Fibroblast of skin of left quadriceps (primary cell): ENCODE results near the gene SLC26A5.
A peak's percentile ranks its signal among the peaks of the same experiment; 100 is the strongest.
"Not testable (repeated sequence)": the region's sequence is repeated elsewhere in the genome, so short reads cannot be mapped to it uniquely, and the experiment has no call there.

Experiments used
- DNase-seq, 2 experiments: peaks; one replicate each; pipeline ENCODE4 v3.0.0-alpha.2; 2013; ENCODE audit warnings: low read depth in 2 of 2

The SLC26A5 gene

DNA sequence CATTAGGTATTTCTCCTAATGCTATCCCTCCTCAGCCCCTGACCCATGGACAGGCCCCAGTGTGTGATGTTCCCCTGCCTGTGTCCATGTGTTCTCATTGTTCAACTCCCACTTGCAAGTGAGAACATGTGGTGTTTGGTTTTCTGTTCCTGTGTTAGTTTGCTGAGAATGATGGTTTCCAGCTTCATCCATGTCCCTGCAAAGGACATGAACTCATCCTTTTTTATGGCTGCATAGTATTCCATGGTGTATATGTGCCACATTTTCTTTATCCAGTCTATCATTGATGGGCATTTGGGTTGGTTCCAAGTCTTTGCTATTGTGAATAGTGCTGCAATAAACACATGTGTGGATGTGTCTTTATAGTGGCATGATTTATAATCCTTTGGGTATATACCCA is 46.3 kb downstream of the SLC26A5 start:
- DNase-seq: not testable (repeated sequence)

DNA sequence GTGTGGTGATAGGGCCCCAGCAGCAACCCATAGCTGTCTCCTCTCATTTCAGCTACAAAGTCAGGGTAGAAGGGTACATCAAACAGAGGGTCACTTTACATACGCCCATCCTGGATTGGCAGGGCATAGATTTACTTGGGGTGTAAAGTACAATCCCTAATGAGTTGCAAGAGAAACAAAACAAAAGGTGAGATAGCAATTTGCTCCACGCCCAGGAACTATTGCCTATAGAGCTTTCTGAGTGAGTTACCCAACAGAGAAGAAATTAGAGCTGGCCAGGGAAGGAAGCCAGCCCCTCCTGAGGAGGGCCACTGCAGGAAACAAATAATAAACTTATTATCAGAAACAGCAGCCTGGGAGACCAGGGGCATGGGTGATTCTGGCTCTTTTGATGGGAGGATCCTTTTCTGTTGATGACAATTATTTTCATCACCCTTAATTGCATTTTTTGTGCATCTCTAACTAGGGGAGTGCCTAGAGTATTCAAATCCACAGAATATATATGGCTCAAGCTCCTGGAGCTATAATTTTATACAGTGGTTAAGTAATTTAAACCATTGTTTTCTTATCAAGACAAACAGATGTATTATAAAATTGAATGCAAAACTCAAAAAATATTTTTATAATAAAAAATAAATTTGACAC is 47.4 kb downstream of the SLC26A5 start:
- DNase-seq: no peak

DNA sequence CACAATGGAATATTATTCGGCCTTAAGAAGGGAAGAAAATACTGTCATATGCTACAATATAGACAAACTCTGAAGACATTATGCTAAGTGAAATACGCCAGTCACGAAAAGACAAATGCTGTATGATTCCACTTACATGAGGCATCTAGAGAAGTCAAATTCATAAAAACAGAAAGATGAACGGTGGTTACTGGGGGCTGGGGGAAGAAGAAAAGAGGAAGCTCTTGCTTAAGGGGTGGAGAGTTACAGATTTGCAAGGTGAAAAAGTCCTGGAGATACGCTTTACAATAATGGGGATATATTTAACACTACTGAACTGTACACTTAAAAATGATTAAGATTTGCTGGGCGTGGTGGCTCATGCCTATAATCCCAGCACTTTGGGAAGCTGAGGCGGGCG is 49.5 kb downstream of the SLC26A5 start:
- DNase-seq: no peak

DNA sequence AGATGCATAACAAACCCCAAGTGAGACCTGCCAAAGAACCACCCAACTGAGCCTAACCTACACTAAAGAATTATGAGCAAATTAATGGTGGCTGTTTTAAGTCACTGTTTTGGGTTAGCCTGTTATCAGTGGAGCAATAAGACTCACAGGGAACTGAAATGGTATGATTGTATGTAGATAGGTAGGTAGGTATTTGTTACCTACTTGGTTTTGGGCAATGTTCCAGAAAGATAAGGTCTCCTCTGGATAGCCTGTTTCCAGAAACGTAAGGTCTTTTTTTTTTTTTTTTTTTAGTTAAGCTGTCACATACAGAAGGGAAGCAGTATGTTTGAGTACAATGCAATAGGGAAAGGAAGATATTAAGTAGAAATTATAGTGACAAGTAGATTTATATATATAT is 50.9 kb downstream of the SLC26A5 start:
- DNase-seq: no peak

DNA sequence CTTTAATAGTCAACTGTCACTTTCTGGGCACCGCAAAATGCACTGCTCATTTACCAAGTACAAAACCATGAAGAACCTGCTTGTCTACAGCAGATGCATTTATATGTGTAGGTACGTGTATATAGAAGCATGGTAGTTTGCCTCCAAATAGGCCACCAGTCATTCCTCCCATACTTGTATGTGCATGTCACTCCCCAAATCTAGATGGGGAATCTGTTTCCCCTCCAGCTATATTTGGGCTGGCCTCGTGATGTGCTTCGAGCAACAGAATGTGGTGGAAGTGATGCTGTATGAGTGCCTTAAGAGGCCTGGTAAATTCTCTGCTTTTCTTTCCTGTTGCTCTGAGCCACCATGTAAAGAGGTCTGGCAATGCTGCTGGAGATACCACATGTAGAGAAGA is 51.4 kb downstream of the SLC26A5 start:
- no peak for DNase-seq

DNA sequence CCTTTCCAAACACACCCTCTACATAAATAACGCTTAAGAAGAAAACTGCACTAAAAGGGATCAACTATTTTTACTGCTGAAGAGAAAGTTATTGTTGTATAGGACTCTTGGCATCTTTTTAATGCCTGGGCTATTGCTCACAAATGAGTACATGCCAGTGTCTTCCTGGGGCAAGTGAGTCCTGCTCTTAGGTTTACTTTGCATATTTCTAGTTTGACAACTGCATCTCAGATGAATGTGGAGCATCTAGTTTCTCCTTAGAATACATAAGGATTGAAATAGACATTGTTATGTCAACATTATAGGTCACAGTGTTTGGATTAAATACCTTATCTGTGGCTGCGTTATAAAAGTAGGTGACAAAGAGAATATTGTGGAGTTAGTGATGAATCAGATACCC is 54.0 kb downstream of the SLC26A5 start:
- no peak for DNase-seq

DNA sequence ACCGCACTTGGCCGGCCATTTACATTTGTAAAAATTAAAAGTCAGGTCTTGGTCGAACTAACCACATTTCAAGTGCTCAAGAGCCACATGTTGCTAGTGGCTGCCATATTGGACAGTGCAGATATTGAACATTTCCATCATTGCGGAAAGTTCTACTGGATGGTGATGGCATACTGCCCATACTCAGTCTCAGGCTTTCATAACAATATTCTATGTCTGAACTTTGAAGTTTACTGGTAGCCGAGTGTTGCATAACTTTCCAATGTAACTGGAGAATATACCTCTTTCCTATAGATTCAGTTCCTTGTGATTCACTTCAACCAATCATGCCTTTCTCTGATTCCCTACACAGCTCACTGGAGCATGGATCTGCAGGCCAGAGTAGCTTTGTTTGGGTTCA is 54.9 kb downstream of the SLC26A5 start:
- DNase-seq: no peak

DNA sequence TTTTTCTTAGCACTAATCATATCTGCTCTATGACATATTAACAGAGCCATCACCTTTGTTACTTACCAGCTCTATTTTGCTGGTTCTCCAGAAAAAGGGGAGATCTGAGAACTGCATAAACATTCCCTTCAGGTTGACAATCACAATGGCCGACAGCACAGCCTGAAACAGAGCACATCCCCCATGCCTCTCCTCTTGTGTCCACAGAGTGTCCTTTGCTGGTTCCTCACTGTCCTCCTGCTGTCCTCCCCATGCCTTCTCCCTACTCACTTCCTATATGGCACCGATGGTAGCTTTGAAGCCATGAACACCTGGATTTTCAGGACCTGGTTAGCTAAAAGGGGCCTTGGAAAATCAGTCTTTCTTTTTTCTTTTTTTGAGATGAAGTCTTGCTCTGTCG is 56.7 kb downstream of the SLC26A5 start:
- DNase-seq: no peak

DNA sequence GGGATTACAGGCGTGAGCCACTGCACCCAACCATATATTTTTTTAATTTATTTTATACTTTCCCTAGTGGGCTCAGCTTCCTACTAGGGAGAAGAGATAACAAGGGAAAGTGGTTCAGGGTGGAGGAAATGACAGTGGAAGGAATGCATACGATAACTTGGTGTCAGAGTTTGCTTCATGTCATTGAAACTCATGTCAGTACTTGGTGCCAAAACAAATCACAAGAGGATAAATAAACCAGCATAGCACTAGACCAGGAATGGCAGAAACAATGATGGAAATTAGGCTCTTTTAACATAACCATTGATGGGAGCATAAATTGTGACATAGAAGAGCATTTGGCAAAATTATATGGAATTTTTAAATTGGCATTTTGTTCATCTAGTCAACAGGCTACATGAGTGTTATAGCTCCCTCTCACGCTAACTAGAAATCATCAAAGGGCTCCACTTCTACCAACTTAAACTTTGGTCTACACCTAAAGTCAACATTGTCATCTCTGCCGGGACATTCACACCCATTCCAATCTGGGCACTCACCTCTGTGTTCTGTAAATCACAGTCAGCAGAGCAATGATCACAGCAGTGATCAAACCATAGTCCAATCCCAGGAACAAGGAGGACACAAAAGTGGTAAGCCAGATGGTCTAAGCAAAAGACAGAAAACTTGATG is 57.4 kb downstream of the SLC26A5 start:
- no peak for DNase-seq

DNA sequence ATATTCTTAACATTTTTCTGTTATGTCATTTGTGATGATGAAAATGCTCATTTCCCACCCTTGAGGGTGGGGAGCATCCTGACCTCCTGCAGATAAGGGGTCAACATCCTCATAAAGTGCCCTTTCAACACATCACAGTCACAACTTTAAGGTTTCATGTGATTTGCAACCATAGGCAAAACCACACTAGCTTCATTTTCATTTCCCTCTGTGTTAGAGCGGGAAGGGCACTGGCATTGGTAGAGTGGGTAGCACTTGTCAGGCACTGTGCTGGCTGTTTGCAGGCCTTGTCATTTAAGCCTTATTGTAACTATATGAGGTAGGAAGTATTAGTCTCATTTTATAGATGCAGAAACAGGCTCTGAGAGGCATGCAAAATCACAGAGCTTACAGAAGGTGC is 58.8 kb downstream of the SLC26A5 start:
- DNase-seq: no peak

DNA sequence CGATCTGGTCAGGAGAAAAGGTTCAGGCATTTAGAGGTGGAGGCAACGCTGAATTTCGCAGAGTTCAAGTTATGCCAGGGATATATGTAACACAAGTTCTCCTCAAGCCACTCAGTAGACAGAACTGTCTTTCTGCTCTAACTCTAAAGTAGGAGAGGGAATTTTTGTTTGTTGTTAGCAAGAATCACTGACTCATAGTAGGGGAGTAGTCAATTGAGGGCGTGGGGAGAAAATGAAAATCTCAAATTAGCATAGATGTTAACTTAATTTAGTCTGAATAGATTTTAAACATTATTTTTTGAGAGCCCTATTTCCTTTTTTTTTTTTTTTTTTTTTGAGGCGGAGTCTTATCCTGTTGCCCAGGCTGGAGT is 64.0 kb downstream of the SLC26A5 start:
- no peak for DNase-seq

DNA sequence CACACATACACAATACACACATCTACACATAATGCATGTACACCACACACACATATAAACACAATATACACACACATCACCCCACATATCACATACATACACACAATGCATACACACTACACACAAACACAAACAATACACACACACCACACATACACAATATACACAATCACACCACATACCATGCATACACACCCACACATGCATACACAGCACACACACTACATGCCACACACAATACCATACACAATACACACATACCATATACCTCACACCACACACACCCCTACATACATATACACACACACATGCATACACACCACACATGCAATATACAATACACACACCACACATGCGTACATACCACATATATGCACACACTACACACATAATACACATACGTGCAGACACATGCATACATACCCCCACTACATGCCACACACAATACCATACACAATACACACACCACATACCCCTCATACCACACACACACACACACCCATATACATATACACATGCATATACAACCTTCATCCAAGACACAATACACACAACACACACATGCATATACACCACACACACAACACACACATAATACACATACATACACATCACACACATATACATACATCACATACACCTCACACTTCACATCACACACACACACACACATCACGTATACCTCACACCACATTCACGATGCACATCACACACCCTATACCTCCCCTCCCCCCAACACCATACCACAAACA is 64.6 kb downstream of the SLC26A5 start:
- no peak for DNase-seq

DNA sequence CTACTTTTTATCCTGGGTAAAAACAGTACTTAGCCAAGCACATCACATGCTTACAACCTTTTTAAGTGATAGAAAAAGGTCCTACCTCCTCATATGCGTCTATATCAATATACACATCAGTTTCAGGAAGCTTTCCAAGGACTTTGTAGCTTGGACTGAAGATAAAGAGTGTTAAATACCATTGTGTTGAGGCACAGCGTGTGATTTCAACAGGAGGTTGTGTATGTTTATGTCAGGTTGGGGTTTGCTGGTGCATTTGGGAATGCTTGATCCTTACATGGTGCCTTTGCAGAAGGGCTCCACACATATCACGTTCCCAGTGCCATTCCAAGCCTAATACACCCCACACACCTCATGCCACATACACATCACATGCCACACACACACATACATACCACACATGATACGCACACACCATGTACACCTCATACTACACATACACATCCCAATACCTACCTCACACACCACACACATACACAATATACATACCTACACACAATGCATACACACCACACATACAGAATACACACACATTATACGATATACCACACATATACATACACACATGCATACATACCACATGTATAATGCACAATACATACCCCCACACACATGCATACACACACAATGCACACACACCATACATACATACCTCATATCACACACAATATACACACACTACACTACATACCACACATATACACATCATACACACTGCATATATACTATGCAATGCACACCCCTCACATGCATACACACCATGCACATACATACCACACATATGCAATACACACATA is 65.4 kb downstream of the SLC26A5 start:
- no peak for DNase-seq

DNA sequence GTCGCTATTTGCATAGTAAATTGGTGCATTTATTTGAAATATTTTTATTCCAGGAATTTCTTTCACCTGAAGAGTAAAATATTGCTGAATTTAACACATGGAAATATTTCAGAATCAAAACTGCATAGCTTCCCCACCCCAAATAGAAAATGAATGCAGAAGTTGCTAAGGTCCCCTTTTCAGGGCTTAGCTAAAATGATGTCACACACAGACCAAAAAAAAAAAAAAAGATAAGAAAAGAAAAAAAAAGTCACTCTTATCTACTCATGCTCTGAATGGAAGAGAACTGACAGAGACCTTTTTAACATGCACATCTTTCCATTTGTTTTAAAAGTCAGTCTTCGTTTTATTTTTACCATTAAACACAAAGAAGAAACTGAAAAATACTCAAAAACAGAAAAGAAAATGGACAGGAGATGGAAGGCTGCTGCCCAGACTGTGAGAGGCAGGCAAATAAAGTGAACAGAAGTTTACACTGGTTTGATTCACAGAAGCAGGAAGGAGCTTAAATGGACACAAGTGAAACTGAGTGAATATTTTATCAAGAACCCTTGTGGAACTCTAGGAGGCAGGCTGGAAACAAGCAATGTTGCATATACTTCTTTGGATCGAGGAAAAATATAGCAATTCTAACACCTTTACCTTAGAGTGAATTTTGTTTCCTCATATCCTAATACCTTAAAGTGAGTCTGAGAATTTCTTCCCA is 66.6 kb downstream of the SLC26A5 start:
- DNase-seq: no peak

DNA sequence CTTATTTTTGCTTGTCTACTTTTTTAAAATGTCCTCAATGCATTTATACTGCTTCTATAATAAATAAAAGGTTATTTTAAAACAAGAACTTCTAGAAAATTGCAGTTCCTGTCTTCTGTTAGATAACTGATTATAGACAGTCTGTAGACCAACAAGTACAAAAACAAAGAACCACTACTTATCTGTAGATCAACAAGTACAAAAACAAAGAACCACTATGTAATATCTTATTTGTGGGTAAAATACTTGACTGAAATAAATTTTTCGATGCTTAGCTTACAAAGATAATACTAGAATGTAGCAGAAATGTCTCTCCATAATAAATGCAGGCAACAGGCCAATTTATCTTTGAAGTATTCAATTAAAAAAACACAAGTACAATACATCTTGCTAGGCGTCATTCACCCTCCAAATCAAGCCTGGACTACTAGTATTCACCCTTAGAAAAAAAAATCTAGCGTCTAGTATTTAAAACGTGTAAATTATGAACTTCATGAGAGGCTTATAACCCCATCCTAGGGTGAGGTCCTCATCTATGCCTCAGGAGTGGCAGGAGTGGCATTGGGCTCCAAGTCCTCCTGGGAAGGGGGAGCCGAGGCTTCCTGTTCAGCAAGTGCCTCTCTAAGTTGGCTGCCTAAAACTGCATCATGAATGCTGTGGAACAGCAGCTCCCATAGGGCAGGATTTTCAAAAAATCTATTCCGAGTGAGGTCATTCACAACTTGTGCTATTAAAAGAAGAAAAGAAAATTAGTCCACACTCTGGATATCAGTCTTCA is 72.0 kb downstream of the SLC26A5 start:
- no peak for DNase-seq

DNA sequence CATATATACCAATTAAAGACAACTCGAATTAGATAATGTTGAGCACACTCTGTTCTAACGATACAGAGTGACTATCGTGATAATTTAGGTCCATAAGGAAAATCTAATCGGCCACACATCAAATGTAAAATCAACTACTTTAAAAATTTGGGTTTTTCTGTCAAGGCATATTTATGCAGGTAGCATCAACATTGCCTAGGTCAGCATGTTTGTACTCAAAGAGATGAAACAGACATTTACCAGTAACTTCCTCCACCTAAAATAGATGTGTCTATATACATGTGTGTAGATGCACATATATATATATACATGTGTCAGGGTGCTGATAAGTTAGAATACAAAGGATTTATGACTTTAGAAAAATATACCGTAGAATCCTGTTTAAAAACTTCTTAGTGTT is 76.6 kb downstream of the SLC26A5 start:
- DNase-seq: no peak

DNA sequence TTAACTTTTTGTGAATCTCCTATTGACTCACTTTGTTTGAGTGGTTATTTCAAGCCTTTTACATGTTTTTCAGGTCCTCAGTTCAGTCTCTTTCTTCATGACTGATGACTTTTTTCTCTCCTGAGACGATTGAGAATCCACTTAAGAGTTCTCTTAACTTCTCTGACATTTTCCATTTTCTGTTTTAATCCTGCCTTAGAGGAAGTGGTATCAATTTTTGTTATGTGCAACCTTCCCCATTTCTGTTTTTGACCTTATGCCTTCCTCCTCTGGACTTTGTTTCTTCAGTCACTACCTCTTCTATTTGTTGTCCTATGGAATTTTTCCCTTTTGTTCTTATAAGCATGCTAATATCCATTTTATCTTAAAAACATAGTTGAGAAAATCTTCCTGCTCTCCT is 96.2 kb downstream of the SLC26A5 start:
- no peak for DNase-seq

DNA sequence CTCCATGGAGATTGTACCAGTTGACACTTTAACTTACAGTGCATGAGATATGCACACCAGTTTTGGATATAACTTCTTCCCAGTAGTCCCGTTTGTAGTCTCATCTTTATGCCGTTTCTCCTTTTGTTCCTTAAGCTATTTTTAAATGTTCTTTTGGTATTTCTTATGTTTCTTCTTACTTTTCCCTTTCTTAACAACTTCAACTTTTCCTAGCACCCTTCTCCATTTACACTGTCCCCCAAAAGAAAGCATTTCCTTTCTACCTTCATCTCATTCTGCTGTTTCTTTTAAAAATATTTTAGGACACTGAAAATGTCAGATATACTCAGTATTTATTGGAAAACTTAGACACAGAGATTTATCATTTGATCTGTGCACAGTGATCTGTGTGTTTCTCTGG is 97.0 kb downstream of the SLC26A5 start:
- no peak for DNase-seq

DNA sequence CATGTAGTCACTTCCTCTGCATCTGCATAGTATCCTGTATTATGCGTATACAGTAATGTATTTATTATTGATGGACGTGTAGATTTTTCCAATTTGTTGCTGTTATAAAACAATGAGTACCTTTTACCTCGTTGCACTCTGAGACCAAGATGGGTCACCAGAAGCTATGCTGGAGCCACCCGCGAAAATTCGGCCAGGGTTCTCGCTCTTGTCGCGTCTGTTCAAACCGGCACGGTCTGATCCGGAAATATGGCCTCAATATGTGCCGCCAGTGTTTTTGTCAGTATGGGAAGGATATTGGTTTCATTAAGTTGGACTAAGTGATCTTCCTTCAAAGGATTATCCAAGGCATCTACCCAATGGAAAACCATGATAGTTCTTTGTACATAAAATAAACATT is 97.6 kb downstream of the SLC26A5 start:
- DNase-seq: no peak

DNA sequence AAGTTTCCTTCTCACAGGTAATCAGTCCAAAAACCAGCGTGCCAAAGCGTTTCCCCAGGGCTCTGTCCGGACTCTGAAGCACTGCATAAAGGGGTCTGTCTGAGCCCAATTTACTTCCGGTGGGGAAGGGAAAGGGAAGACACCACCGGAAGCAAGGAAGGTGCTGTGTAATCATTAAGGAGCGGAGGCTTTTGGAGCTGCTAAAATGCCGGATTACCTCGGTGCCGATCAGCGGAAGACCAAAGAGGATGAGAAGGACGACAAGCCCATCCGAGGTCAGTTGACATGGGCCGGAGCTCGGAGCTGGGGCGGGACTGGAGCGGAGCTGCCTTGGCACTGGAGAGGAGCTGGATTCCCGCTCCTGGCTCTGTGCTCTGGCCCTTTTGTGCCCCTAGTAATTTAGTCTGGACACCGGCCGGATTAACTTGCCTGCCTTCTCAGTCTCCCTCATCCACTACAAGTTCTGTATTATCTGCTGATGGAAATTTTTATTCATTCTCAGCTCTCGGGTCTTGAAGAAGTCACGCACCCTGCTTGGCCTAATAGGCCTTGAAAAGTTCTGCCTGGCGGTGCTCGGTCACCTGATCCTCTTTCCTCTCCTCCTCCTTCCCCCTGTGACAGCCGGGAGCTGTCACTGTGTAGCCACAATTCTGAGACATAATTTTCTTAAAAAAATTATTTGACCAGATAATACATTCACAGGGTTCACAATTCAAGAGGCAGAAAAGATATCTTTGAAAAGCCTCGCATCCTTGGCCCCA is 98.3 kb downstream of the SLC26A5 start, which contains the start of gene PSMC2:
PSMC2 (plus strand) TSS at position 137 of the 761 bp plus-strand sequence; CDS start at position 206, 69 bp downstream.
- peak; percentile 84 to 86 for DNase-seq
